Gastroesophageal sphincter (tissue), 3 donors: ENCODE measurements around the gene JMY.

Experiments used
- CTCF ChIP-seq, 4 experiments: fragments of 200-600 bp in 2 of 4; fragments of 450-650 bp in 2 of 4; sonication (generic) in 1 of 4; IDR thresholded peaks; one replicate each; pipeline ENCODE4 v1.5.1; 2017 to 2019; ENCODE audit warnings: antibody characterized with exemption in 4 of 4, mild to moderate bottlenecking in 2 of 4, moderate library complexity in 2 of 4
- POLR2A ChIP-seq, 2 donors: fragments of 450-650 bp; IDR thresholded peaks; one replicate each; pipeline ENCODE4 v1.6.1; 2017; ENCODE audit warnings: antibody characterized with exemption in 2 of 2, mild to moderate bottlenecking in 2 of 2, moderate library complexity in 1 of 2
- POLR2AphosphoS5 ChIP-seq: sonication (generic); formaldehyde crosslinking; IDR thresholded peaks from one replicate; pipeline ENCODE4 v1.6.1; 2017; ENCODE audit warnings: antibody characterized with exemption

- TF ChIP-seq CTCF (IDR thresholded peaks at IDR 0.05), result no peak
- TF ChIP-seq POLR2A (IDR thresholded peaks at IDR 0.05), result no peak
- no peak for TF ChIP-seq POLR2AphosphoS5
These were observed 49.9 kb downstream of the JMY start for GRCh38 chr5:79285833-79286232.
